Stimulated activated CD8-positive, alpha-beta memory T cell treated with anti-CD3 and anti-CD28 coated beads, Interleukin-7, amount 100 ng/mL, for 48 hours (primary cell): ENCODE measurements around the gene HSPBP1.
"Not testable (repeated sequence)": the region's sequence is repeated elsewhere in the genome, so short reads cannot be mapped to it uniquely, and the experiment has no call there.

Source experiments
- DNase-seq, 2 donors: peaks; one replicate each; pipeline ENCODE4 v3.0.0-alpha.2; 2020; ENCODE audit warnings: low read depth in 1 of 2; ENCODE audit errors: extremely low read depth in 1 of 2

HSPBP1 gene

DNA sequence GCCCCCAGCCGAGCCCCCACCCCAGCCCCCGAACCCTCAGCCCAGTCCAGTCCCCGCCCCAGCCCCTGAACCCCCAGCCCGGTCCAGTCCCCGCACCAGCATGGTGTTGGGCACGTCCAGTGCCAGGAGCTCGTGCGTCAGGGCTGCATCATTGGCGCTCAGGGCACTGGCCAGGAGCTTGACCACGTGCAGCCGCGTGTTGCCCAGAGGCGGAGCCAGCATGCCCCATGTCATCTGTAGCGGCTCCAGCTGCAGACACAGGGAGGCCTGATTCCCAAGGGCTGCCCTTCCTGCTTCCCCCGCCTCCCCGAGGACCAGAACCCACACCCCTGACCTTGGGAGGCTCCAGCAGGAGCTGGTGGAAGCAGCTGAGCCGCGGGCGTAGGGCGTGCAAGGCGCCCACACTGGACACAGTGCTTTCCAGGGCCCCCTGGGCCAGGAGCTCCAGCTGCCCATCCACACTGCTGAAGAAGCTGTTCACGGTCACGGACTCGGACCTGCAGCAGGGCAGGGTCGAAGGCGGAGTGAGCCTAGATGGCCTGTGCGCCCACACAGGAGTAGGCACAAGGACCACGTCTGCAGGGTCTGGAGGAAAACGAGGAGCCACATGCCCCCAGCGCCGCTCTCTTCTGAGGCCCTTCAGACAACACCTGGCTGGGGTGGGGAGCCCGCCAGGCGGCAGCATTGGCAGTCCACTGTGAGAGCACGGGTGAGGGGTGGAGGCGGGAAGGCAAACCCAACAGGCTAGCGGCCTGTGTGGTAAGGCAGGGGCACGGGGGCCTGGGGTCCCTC lies 38.6 kb downstream of the HSPBP1 start:
- DNase-seq, result no peak

DNA sequence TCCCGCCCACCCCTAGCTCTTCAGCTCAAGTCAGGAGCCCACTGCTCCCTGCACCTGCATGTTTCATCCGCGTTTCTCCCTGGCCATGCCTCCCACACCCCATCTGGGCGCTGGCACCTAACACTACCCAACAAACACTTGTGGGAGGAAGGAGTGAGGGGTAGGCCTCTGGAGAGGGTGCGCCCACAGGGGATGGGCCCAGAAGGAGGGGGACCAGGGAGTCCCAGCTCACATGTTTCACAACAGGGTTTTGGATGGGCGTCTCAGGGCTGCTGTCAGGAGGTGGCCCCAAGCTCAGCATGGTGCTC lies 39.2 kb downstream of the HSPBP1 start:
- DNase-seq, result no peak

DNA sequence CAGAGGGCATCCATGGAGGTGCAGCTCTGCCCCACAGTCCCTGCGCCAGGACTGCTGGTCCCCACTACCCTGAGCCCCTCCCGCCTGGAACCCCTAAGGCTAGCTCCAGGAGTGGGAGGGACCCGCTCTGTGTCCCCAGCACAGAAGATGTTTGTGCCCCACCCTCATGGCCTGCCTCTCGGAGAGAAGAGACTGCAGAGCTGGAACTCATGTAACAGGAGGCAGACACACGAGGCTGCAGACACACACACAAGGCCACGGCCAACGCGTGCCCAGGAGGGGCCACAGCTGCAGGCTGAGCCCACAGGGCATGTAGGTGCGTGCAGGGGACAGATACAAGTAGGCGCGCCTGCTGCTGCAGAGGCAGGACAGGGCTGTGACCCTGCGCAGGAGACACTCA lies 40.9 kb downstream of the HSPBP1 start:
- no peak for DNase-seq

DNA sequence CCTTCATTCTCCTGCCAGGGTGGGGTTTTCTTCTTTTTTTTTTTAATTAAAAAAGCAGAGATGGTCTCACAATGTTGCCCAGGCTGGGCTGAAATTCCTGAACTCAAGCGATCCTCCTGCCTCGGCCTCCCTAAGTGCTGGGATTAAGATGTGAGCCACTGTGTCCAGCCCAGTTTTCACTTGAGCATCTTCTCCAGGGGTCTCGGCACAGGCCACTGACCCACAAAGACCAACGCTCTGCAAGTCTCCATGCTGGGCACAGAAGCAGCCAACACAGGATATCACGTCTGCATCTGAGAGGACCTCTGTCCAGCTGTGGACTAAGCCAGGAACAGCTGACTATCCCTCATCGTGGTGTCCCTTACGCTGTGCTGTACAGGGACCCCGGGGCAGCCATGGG lies 41.9 kb downstream of the HSPBP1 start:
- DNase-seq, result no peak

DNA sequence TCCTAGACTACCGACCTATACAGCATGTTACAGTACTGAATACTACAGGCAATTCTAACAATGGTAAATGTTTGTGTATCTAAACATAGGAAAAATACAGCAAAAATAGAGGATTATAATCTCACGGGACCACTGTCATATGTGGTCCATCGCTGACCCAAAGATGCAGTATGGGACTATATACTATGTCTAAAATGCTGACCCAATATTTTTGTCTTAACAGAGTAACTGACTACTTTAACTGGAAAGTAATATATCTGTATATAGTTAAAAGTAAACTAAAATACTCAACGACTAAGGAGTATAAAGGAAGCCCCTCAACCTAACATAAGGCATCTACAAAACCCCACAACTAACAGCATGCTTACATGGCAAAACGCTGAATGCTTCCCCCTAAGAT lies 46.9 kb downstream of the HSPBP1 start:
- DNase-seq, result no peak

DNA sequence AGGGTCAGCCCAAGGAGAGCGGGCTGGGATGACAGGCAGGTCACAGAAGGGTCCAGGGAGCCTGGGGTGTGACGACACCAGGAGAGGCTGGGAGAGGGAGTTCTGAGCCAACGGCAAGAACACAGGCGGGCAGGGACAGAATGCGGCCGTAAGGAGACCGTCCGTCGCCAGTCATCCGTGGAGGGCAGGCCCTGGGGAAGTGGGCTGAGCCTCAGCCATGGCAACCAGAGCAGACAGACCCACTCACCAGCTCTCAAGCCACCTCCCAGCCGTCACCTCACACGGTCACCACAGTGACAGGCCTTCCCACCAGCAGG lies 47.7 kb downstream of the HSPBP1 start:
- no peak for DNase-seq

DNA sequence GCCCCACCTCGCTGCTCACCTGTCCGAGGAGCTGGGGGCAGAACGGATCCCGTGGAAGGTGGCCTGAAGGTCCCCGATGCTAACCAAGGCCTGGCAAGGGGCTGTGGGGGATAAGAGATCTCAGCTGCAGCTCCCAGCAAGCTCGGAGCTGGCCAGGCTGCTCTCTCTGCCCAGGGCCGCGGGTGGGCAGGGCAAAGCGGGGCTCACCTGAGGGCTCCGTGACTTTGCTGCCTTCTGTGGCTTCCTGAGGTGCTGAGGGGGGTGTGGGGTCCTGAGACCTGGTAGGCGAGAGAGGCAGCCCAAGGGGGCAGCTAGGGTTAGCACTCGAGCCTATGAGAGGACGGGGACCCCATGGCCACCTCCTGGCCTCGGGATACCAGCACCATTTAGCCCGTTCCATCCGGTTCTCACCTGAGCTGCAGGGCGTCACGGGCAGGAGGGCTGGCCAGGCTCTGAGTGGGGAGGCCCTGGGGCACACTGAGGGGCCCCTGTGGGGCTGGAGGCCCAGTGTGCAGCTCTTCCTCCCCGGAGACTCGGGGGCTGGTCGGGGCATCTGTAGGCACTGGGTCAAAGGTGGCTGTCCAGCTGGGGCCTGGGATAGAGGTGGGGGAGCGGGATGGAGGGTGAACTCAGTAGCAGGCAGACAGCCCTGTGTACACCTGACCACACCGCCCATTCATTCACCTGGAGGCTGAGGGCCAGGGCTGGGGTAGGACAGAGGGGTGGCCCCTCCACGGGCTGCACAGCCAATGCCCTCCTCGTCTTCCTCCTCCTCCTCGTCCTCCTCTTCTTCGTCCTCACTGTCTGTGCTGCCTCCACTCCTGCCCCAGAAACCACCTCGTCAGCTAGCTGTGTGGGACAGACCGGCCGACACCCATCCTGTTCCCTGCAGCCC lies 48.3 kb downstream of the HSPBP1 start:
- no peak for DNase-seq

DNA sequence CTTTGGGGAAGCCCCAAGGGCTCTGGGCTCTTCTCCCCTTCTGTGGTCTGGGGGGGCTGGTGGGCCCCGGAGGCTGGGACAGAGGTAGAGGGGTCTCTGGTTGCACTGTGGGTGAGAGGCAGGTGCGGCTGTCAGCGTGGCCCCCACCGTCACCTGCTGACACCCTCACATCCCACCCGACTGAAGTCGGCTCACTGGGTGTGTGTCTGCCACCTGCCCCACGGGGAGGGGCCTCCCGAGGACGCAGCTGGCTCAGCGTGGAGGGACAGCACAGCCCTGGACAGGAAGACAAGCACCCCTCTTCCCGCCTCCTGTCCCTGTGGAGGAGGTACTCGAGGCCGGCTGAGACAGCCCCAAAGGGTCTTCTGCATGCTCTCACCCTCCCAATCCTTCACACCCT lies 49.1 kb downstream of the HSPBP1 start:
- no peak for DNase-seq

DNA sequence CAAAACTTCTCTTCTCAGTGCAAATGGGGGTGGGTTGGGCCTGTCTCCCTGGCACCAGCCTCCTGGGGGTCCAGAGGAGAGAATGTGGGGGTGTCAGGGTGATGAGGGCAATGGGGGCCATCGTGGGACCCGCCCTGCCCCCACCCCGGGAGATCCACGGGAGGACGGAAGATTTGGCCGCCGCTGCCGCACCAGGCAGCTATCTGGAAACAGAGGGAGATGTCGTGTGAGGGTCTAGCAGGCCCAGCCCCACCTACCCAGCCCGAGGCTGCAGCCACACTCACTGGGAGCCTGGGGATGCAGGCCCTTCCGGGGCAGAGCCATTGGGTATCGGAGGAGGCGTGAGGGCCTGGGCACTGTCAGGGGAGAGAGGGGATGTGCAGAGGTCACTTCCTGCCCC lies 49.6 kb downstream of the HSPBP1 start:
- DNase-seq, result no peak

DNA sequence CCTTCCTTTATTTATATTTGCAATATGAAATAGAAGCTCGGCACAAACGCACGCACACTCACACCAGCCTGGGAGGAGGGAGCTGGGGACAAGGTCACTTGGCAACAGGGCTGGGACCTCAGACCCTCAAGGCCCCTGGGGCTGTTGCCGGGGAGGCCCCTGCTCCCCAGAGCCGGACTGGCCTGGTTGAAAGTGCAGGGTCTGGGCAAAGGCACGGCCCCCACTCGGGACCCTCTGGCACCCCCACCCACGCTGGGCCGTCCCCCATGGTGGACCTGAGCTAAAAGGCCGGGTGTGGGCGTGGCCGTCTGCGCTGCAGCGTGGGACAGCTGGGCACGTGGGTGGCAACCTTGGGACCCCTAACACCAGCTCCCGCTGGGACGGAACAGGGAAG lies 50.1 kb downstream of the HSPBP1 start:
- no peak for DNase-seq

DNA sequence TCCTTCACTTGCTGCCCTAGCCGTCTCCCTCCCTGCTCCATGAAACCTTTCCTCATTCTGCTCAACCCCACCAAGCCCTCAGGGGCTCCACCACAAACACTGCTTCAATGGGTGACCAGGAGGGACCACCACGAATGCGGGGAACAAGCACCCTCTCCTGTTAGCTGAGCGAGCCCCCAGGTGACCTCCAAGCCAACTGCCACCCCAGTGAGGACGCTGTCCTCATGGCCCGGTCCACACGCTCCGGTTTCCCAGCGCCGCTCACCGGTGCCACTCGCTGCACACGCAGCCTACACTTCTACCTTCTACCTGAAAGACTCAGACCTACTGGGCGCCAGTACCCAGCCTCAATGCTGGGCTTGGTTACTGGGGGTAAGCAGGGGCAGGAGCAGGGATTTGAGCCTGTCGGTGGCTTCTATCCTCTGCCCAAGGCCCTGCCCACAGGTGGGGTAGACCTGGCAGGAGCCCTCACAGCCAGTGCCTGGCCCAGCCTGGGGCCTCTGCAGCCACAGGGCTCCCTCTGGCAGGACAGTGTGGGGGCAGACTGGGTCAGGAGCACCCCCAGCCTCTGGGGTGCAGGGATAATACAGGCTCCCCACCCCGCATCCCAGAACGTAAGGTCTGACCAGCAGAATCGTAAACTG lies 50.6 kb downstream of the HSPBP1 start:
- DNase-seq, result no peak

DNA sequence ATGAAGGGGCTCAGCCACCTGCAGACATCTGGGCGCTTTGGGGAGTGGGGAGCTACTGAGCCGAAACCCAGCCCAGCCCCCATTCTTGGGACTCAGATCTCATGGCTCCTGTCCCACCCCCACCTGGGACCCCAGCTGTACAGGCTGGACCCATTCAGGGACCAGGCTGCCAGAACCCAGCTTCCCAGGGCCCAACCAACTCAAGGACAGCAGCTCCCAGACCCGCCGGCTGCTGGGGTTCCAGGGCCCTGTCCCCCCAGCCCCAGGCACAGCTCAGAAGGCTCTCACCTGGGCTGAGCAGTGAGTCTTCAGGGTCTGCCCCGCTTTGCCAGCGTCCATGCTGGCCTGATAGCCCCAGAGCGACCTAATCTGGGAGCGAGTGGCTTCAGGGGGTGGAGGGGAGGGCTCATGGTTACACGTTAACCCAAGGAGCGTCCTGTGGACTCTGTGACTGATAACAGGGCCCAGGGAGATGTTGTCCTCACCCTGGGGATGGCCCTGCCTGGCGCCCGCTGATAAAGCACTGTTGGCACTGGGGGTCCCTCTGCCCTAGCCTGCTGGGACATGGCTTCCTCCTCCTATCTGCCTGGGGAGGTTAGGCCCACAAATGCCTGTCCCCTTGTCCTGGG lies 51.4 kb downstream of the HSPBP1 start, which contains the start of gene TMEM86B:
TMEM86B (minus strand) TSS at position 361 of the 629 bp plus-strand sequence; CDS start at position 339, 22 bp downstream.
- DNase-seq, result no peak

DNA sequence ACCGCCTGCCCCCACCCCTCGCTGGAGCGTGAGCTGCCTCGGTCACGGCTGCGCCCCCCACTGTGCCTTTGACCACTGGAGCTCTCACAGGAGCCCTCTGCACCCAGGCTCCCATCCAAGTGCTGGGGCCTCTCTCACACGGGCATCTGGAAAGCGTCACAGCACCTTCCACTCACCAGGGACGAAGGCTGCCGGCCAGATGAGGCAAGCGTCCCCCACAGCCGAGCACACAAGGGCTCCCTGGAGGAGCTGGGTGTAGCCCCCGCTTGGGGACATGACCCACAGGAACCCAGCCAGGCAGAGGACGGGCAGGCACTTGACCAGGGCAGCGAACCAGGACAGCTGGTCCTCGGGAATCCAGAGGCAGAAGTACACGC lies 51.9 kb downstream of the HSPBP1 start:
- no peak for DNase-seq

DNA sequence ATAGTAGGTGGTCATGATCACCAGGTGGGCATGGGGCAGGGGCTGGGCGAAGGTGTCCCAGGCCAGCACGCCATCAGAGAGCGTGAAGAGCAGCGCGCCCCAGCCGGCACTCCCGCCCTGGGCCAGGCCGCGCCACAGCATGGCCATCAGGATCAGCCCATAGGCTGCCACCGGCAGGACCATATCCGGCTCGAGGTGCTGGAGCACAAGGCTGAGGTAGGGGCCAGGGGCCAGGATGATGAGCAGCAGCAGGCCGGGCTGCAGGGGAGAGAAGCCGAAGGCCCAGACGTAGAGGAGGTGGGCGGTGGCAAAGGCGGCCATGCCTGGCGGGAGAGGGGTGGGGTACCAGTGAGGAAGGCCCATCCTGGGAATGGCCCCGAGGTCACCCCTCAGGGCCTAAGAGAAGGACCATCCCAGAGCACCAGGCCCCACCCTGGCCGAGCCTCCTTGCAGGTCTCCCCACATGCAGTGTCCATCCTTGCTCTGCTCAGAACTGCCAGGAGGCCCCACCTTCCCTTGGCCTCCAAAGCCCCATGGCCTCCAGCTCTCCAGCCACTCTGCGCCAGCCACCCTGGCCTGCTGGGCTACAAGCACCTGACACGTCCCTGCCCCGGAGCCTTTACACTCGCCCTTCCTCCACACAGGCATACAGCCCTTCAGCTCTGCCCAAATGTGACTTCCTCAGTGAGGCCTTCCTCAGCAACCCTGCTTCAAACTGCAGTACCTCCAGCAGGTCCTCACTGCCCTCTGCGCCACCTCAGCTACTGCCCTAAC lies 52.5 kb downstream of the HSPBP1 start:
- DNase-seq, result no peak

DNA sequence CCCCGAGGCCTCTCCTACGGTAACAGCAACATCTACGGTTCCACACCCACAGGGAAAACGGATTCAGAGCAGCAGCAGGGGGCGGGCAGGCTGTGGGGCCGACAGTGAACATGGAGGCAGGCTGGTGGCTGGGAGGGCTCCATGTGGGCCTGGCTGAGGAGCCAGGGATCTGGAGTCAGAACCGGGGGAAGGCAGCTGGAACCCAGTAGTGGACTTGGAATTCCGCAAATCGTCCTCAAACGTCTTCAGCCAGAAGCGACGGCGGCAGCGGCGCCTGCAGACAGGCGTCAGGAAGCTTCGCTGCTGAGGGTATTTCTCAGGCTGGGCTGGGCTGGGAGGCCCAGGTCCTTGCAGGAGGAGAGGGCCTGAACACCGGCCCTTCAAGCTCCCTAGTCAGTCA lies 53.1 kb downstream of the HSPBP1 start:
- DNase-seq, result no peak

DNA sequence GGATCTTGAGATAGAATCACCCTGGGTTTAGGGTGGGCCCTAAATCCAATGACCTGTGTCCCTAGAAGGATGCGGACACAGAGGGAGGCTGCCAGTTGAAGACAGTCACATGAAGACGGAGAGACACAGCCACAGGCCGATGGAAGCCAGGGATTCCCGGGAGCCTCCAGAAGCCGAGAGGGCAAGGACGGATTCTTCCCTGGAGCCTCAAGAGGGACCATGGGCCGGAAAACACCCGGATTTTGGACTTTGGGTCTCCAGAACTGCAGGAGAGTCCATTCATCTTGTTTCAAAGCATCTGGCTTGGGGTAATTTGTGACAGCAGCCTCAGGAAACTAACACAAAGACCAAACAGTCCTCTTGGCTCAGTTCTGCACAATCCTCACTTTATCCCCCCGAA lies 53.6 kb downstream of the HSPBP1 start:
- no peak for DNase-seq

DNA sequence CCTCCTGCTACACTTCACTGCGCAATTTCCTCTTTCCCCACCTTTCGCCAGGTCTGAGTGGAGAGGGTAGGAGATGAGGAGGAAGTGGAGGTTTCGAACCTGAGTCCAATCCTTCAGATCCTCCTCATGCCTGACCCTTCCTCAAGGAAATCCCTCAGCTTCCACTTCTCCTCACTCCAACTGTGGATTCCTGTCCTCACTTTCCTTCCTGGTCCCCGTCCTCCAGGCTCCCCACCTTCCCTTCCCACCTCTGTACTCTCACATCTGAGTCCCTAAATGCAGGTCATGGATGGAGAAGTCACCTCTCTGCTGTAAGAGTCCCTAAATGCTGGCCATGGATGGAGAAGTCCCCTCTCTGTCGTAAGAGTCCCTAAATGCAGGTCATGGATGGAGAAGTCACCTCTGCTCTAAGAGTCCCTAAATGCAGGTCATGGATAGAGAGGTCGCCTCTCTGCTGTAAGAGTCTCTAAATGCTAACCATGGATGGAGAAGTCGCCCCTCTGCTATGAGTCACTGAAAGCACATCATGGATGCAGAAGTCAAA lies 54.4 kb downstream of the HSPBP1 start:
- DNase-seq, result no peak

DNA sequence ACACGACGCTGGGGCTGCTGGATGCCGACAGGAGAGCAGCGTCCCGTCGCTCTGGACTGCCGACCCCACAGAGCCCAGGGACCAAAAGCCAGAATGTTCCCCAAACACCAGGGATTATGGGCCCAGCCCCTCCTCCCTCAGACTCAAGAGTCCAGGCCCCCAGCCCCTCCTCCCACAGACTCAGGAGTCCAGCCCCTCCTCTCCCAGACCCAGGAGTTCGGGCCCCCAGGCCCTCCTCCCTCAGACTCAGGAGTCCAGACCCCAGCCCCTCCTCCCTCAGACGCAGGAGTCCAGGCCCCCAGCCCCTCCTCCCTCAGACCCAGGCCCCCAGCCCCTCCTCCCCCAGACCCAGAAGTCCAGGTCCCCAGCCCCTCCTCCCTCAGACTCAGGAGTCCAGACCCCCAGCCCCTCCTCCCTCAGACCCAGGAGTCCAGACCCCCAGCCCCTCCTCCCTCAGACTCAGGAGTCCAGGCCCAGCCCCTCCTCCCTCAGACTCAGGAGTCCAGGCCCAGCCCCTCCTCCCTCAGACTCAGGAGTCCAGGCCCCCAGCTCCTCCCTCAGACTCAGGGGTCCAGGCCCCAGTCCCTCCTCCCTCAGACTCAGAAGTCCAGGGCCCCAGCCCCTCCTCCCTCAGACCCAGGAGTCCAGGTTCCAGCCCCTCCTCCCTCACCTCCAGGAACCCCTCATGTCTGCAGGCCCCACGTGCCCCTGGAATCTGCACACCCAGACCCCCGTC lies 55.1 kb downstream of the HSPBP1 start:
- DNase-seq, result not testable (repeated sequence)

DNA sequence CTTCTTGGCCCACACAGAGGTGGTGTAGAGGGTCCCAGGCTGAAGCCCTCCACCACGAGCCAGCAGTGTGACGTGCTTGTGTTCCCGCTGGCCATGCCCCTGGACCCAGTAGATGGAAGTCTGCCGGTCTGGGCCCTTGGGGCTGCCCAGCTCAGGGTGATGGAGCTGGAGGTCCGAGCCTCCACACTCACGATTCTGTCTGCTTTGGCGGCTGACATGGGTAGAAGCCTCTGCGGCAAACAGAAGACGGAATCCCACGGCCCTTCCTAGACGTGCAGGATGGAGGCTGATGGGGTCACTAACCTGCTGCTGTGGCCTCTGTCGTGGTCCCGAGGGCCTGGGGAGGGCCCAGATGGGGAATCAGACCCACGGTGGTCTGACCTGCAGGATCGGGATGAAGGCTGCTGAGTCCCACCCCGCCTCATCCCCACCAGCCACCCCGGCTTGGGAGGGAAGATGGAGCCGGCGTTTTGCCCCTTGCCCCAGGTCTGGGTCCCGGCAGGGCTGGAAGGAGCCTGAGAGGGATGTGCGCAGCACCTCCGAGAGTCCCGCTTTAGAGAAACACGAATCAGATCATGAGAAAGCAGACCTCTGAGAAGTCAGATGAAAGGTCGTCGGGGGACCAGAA lies 55.8 kb downstream of the HSPBP1 start:
- no peak for DNase-seq
